Kidney (tissue), 14 donors: ENCODE results near the gene PHACTR3. TPM values are rescaled to one million over a fixed set of nuclear protein-coding genes. Genes with fewer than 3 reads are reported as not detected.

Experiments
- DNase-seq, 5 donors: peaks; one replicate each; pipeline ENCODE4 v3.0.0-alpha.2; 2013 to 2020
- FAIRE-seq: peaks from 2 replicates; lab custom pipeline; 2012; peaks lifted over from hg19 to GRCh38; lab: Jason Lieb, UNC
- H3K27ac ChIP-seq, 2 donors: one replicate each; pipeline ENCODE4 v1.7.0; 2013; ENCODE audit warnings: low read depth in 2 of 2, low read length in 2 of 2, inconsistent platforms in 1 of 2
- H3K27me3 ChIP-seq: one replicate; pipeline ENCODE4 v1.7.1; 2013; ENCODE audit warnings: low read length, inconsistent platforms; ENCODE audit not compliant: control insufficient read depth, insufficient read depth
- H3K36me3 ChIP-seq, 3 donors: one replicate each; pipeline versions ENCODE4 v1.7.0 to v1.7.1; 2013; ENCODE audit warnings: low read length in 3 of 3, control low read depth in 1 of 3, inconsistent platforms in 1 of 3; ENCODE audit not compliant: insufficient read depth in 3 of 3, control insufficient read depth in 2 of 3
- H3K4me1 ChIP-seq, 3 donors: one replicate each; pipeline versions ENCODE4 v1.7.0 to v1.7.1; 2013; ENCODE audit warnings: low read length in 3 of 3, inconsistent platforms in 1 of 3, low read depth in 1 of 3; ENCODE audit not compliant: control insufficient read depth in 2 of 3, insufficient read depth in 2 of 3
- H3K4me3 ChIP-seq, 3 donors: one replicate each; pipeline versions ENCODE4 v1.7.0 to v1.8.1; 2013; ENCODE audit warnings: low read length in 3 of 3, control low read depth in 1 of 3, inconsistent platforms in 1 of 3
- H3K9ac ChIP-seq, 3 donors: one replicate each; pipeline versions ENCODE4 v1.7.0 to v1.7.1; 2013; ENCODE audit warnings: low read length in 3 of 3, control low read depth in 1 of 3, inconsistent platforms in 1 of 3
- H3K9me3 ChIP-seq, 3 donors: one replicate each; pipeline versions ENCODE4 v1.7.0 to v1.7.1; 2013; ENCODE audit warnings: low read length in 3 of 3, control low read depth in 1 of 3, inconsistent platforms in 1 of 3; ENCODE audit not compliant: control insufficient read depth in 2 of 3, insufficient read depth in 1 of 3
- CTCF ChIP-seq: IDR thresholded peaks from 3 replicates; pipeline ENCODE4 v1.5.1; 2012; ENCODE audit warnings: mild to moderate bottlenecking, moderate library complexity, borderline replicate concordance; ENCODE audit not compliant: insufficient read depth; ENCODE audit errors: extremely low read depth
- intact Hi-C: fragments of 100-400 bp; cut with DNase I; formaldehyde crosslinking; loops from one replicate; pipeline ENCODE4 v1.11.1; 2022
- polyA plus RNA-seq: library from polyadenylated mRNA; stranded (reverse); fragments of 350-450 nt; fragmentation: Illumina TruSeq; extraction: RNeasy Lipid Tissue Mini Kit (QIAGEN cat#74804); gene quantifications from one replicate; pipeline ENCODE4 v1.2.3, GENCODE V29; 2014; ENCODE audit warnings: low read depth, low replicate concordance; ENCODE audit not compliant: insufficient read depth
- total RNA-seq: library from RNA; stranded (reverse); fragmentation: NEBNext Ultra II Directional; extraction: Animal tissue kit (Norgen Biotek cat#: 25700); gene quantifications from one replicate; pipeline ENCODE4 v1.2.1, GENCODE V29; 2021
- donor health status: control.
- donor health status: control.
- donor health status: control.
- donor health status: control.
- donor health status: control.
- donor health status: DM: yes; HTN: yes; CAD: no.
- donor health status: Normal renal cell carcinoma (clear cell type).

Gene PHACTR3
- total and polyA plus RNA-seq, 2 donors from 2014 or later, result 1.7 to 12.3 TPM

- no peak for DNase-seq
These were observed 13.3 kb upstream of the PHACTR3 start for GRCh38 chr20:59591061-59591460.

GRCh38 chr20:59596690-59597089 lies 7.7 kb upstream of the PHACTR3 start:
- no peak for TF ChIP-seq CTCF
- DNase-seq, result no peak
- Histone ChIP-seq H3K4me3 (no peak overlapping the region), H3K9ac (no peak overlapping the region), H3K27me3 (no peaks in the 10 kb centered on the region), H3K27ac (no peak overlapping the region), H3K9me3 (peaks cover 0 to 4% (median 0%) of the 10 kb centered on the region in 3 donors), H3K4me1 (no peaks in the 10 kb centered on the region), H3K36me3 (no peaks in the 10 kb centered on the region)
- intact Hi-C loops, result no loop called here
- FAIRE-seq, result no peak

More at GRCh38 chr20:59591061-59591460, 13.3 kb upstream of the PHACTR3 start:
- FAIRE-seq, result no peak
- Histone ChIP-seq H3K4me1 (no peaks in the 10 kb centered on the region), H3K9ac (no peak overlapping the region), H3K27me3 (no peaks in the 10 kb centered on the region), H3K27ac (no peak overlapping the region), H3K4me3 (no peak overlapping the region), H3K36me3 (no peaks in the 10 kb centered on the region), H3K9me3 (peaks cover 0 to 4% (median 0%) of the 10 kb centered on the region in 3 donors)
- intact Hi-C loops, result no loop called here
- TF ChIP-seq CTCF, result no peak

- FAIRE-seq (no peak), DNase-seq (no peak)
- Histone ChIP-seq H3K9me3 (peaks cover 0 to 4% (median 0%) of the 10 kb centered on the region in 3 donors), H3K27ac (no peak overlapping the region), H3K27me3 (no peaks in the 10 kb centered on the region), H3K4me3 (no peak overlapping the region), H3K9ac (no peak overlapping the region), H3K4me1 (no peaks in the 10 kb centered on the region), H3K36me3 (no peaks in the 10 kb centered on the region)
- TF ChIP-seq CTCF, result no peak
- intact Hi-C loops, result no loop called here
These were observed 7.1 kb upstream of the PHACTR3 start for GRCh38 chr20:59597240-59597639.
